ENCODE measurements around the gene FBXO45.
"Not testable (repeated sequence)": the region's sequence is repeated elsewhere in the genome, so short reads cannot be mapped to it uniquely, and the experiment has no call there.

The FBXO45 gene

DNA sequence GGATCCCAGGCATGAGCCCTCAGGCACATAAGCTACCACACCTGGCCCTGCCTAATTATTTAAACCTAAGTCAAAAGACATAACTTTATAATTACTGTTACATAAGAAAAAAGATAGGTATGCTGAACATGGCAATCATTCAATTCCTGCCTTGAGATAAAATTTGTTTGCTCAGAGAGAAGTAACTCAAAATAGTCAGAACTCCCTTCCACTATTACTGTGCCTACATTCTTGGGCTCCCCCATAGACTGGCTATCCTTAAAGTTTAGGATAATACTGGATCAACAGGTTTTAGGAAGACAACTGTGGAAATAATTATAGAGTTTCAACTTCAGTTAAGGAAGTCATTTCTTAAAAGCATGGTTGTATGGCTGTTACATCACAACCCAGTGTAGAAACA, 10.0 kb upstream of the FBXO45 start:
- no peak for DNase-seq

DNA sequence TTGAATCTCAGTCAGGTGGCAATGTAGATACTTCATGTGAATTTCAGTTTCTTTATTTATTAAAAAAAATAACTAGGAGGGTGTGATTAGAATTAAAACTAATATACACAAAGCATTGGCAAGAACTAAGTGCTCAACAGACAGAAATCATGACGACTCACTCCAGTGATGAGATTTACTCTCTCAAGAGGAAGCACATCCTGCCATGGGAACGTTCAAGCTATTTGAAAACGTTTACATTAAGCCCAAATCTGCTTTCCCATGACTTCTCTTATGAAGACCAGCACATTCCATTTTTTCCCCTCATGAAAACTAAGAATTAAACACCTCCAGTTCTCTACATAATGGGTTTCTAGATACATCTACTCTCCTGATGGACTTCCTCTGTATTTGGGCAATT, 8.6 kb upstream of the FBXO45 start:
- peak; percentile 18 for DNase-seq

DNA sequence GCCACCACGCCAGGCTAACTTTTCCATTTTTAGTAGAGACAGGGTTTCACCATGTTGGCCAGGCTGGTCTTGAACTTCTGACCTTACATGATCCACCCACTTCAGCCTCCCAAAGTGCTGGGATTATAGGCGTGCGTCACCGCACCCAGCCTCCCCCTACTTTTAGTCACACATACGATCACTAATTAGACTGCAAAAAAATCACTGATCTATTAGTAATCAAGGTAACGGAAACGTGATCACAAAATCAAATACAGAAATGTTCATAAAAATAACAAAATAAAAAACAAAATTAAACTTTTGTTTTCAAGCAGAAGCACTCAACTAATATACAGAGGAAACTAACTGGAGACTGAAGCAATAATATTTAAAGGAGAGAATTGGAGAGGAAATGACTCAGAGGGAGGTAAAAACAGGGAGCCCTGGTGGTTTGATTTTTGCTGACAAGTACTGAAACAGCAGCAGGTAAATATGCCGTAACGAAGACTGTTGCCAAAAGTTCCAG, 4.7 kb upstream of the FBXO45 start:
- DNase-seq: peak; percentile 84

DNA sequence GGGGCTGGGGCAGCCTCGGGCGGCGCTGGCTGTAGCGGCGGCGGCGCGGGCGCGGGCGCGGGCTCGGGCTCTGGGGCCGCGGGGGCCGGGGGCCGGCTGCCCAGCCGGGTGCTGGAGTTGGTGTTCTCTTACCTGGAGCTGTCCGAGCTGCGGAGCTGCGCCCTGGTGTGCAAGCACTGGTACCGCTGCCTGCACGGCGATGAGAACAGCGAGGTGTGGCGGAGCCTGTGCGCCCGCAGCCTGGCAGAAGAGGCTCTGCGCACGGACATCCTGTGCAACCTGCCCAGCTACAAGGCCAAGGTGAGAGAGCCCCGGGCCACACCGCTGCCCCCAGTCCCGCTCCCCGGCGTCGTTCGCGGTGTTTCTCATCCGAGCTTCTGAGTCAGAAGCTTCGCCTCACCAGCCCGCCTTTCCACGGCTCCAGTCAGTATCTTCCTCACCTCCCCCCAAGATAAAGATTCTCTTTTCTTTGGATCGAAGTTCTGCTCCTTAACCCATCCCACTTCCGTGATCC, 600 bp downstream of the FBXO45 start:
- peak; percentile 33 for DNase-seq

DNA sequence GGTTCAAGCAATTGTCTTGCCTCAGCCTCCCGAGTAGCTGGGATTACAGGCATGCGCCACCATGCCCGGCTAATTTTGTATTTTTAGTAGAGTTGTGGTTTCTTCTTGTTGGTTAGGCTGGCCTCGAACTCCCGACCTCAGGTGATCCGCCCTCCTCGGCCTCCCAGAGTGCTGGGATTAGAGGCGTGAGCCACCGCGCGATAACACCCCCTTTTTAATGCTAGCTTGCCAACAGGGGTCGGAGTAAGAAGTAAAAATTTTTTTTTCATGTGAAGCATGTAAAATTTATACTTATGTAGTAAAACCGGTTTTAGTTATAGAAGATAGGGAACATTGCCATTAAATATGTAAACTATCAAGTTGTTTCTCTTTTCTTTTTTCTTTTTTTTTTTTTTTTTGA, 1.9 kb downstream of the FBXO45 start:
- DNase-seq: not testable (repeated sequence)

DNA sequence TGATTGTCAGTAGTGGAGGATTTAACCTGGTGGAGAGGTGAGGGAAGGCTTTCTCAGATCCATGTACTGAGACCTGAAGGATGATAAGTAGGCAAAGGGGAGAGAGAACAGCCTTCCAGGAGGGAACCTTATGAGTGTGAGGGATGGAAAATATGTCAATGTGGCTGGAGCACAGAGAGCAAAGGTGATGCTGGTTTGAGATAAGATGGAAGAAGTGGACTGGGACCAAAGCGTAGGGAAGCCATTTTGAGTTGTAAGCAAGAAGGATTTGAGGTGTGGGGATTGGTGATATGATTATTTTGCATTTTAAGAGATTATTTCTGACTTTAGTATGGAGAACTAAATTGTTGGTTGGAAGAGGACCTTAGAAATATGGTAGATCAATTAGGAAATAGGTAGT, 3.9 kb downstream of the FBXO45 start:
- no peak for DNase-seq

DNA sequence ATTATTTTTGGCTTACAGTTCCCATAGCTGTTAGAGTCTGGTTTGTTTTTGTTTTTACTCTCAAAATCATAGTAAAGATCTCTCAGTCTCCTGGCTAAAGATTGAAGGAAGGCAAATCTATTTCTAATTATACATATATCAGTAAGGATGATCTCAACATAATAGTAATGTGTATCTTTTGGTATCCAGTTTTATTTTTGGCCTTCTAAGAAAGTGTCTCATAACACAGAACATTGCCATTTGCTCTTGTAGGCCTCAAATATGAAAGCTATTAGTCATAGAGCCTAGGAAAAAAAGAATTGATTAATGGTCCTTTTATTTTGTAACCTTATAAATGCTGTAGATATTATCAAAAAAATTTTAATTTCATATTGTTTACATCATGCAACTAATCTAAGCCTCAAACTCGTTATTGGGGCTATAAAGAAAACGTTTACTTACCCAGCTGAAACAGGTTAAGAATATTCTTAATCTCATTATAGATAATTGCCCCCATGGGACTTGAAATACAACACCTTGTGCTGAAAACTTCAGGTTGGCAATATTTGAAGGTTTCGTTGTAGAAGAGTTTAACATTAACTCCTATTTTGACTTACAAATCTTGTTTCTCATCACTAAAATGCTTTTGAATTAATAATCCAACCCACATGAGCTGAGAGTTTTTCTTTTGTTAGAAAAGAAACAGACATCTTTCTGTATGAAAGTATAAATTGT, 16.7 kb downstream of the FBXO45 start:
- DNase-seq: no peak

DNA sequence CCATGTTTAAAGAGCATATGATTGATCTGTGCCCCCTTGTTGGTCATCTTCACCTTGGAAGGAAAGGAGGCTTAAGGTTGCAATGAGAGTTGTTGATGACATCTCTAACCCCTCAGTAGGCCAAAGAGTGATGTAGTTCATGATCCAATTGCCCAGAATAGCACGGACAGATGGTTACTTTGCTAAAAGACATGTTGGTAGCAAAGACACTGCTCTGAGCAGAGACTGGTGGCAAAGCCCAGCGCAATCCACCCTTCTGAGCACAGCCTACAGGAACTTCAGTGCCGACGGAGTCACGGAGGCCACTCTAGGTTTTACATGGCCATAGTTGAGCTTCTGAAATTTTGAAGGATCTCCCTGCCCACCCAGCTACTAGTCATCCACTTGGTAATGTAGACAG, 21.8 kb downstream of the FBXO45 start:
- no peak for DNase-seq

DNA sequence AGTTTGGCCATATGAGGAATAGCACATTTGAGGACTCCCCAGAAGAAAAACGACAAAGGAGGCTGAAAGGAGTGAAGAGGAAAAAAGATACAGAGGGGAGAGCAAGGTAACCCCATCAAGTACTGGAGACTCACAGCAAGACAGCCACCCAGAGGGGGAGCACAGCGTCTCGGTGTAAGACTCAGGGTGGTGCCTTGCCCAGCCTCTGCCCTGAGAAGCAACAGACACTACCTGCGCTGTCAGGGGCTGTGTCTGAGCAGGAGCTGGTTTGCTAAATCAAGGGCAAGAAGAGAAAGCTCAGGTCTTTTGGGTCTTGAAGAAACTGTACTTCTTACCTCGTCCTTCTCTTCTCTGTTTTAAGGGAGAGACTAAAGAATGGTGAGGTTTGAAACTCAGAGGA, 27.9 kb downstream of the FBXO45 start:
- DNase-seq: no peak

DNA sequence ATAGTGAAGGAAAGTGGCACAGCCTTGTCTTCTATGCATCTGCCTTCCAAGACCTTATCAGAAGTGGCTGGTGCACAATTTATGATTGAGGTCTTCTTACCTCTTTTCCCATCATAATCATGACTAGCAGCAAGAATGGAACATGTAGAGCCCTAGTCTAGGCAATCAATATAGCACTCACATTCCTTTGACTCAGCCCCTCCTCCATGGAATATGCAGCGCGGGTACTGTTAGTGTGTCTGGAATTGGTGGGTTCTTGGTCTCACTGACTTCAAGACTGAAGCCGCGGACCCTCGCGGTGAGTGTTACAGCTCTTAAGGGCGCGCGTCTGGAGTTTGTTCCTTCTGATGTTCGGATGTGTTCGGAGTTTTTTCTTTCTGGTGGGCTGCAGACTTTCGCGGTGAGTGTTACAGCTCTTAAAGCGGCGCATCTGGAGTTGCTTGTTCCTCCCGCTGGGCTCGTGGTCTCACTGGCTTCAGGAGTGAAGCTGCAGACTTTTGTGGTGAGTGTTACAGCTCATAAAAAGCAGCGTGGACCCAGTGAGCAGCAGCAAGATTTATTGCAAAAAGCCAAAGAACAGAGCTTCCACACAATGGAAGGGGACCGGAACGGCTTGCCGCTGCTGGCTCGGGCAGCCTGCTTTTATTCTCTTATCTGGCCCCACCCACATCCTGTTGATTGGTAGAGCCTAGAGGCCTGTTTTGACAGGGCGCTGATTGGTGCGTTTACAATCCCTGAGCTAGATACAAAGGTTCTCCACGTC, 29.7 kb downstream of the FBXO45 start:
- DNase-seq: not testable (repeated sequence)

DNA sequence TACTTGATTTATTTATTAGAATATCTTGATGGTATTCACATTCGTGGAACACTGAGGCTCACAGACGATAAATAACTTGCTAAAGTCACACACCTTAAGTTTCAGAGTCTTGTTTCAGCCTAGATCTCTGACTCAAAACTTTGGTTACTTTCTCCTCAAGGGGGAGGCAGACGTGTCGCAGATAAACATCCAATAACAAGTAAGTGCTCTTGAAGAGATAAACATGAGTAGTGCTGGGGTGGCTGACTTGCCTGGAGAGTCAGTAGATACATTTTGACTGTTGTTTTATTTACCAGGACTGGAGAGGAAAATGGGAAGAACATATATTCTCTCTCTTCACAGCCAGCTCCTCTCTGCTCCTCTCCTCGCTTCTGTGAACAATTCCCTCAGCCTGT, 31.3 kb downstream of the FBXO45 start:
- DNase-seq: no peak

DNA sequence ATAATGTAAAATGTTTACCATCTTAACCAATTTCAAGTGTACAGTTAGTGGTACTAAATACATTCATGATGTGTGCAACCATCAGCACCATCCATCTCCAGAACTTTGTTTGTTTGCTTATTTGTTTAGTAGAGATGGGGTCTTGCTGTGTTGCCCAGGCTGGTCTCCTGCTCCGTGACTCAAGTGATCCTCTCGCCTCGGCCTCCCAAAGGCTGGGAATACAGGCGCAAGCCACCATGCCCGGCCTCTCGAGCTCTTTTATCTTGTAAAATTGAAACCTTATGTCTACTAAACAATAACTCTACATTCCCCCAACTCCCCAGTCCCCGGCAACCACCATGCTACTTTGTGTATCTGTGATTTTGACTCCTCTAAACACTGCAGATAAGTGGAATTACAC, 31.9 kb downstream of the FBXO45 start:
- DNase-seq: no peak

DNA sequence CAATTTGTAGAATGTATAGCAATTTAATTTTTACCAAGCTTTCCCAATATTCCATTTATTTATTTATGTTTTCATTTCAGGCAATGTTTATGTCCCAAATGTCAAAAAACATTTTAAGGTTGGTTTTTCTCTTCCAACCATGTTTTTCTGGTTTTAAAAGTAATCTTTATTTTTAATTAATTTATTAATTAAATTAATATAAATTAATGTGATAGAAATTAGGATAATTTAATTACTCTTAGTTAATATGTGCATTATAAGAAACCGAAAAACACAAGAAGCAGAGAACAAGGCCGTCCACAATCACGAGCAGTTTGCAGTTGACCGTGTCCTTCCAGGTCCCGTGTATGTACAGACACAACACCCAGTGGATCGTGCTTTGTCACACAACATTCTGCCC, 34.2 kb downstream of the FBXO45 start:
- no peak for DNase-seq

DNA sequence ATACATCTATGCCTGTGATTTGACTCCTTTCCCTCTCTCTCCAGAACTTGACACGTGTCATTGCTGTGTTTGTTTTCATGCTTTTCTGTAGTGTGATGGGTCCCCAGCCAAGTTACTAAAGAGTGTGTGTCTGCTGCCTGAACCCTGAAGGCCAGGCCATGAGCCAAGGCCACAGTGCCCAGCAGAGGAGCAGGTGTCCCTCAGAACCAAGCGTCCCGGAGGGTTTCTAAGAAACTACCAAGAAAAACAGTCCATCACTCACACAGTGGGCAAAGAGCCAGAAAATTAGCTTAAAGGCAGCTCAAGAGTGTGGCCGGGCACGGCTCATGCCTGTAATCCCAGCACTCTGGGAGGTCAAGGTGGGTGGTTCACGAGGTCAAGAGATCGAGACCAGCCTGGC, 35.2 kb downstream of the FBXO45 start:
- DNase-seq: no peak

DNA sequence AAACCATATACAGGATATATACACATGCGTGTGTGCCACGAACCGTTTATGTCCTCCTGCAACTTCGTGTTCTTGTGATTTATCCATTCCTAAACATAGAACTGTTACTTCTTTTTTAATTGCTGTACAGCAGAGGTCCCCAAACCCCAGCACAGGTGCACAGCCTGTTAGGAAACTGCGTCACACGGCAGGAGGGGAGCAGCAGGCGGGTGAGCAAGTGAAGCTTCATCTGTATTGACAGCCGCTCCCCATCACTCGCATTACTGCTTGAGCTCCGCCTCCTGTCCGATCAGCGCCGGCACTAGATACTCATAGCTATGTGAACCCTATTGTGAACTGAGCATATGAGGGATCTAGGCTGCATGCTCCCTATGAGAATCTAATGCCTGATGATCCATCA, 36.1 kb downstream of the FBXO45 start:
- DNase-seq: no peak

DNA sequence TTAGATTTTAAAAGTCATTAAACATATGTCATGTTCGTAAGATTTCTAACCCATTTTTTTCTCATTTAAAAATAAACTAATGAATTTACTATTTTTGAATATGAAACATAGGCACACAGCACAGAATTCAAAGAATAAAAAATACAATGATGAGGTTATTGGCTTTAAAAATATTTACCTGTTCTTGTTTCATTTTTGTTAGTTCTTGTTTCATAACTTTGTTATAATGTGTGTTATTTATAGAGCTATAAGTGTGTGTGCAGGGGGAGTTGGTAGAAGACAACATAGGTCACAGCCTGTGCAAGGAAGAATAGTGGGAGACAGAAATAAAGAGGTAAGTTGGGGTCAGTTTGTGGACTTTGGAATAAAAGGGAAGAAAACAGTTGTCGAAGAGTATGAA, 40.2 kb downstream of the FBXO45 start:
- DNase-seq: no peak

DNA sequence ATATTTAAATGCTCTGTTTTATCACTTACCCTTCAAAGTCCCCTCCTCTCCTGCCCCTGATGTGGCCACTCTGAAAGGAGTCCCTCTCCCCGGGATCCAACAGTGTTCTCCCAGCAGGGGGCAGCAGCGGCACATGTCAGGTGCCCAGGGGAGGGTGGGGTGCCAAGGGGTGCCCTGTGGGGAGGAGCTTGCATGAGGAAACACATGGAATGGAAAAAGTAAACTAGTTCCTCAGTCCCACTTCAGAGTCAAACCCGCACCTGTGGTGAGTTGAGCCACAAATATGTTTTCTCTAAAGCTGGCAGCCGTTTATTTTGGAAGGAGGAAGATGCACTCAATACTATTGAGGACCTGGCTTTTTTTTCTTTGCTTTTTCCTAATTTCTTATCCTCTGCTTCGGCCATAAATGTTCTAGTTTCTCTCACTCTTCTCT, 40.9 kb downstream of the FBXO45 start:
- peak; percentile 67 for DNase-seq

DNA sequence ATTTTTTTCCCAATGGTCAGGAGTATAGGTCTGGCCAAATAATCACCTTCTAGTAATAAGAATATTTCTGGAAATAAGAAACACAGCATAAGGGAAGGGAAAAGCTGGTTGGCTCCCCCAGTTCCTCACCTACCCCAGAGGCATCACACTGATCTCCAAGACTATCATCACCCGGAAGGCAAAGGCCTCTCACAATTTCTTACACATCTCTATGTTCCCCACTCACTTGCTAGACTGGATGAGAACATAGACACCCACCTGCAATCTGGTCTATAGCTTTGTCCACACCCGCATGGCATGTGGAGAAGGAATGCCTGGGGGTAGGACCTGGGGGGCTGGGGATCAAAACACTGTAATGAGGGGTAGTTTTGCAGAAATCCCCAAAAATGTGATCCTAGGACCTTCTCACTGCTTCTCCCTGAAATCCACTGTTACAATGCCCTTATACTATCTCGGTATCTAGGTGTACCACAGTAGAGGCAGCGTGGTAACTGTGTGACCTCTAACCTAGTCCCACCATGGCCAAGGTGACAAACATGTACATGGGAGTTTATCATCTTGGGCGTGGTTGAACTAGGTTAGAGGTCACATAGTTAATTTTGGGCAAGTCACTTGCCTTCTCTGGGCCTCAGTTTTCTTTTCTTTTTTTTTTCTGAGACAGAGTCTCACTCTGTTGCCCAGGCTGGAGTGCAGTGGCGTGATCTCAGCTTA, 41.5 kb downstream of the FBXO45 start:
- no peak for DNase-seq

DNA sequence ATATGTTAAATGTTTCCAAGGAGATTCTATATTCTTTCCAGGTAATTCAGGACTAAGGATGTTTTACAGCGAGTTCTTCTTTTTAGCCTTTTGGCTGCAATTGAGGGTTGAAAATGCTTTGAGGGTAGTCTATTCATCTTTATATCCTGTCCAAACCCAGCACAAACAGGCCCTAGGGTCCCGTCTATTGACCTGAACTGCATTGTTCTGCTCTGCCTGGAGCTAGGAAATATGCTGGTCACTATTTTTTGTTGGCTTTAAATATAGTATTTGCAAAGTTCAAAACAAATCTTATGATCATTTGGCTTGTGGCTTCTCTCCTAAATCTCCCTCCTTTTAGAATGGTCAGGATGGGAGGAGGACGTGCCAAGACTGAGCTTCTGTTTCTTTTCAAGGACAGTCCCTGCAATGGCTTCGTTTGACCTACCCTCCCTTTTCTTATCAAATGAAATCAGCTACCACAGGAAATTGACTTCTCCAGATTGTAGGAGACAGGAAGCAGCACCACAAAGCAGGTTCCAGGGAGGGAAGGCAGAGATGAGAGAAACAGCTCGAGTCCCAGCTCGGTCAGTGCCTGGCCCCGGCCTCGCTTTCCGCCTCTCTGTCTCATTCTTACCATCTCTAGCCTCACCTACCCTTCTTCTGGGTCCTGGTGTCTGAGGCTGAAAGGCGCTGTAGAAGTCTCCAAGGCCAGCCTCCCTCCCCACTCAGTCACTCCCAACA, 43.5 kb downstream of the FBXO45 start:
- no peak for DNase-seq

DNA sequence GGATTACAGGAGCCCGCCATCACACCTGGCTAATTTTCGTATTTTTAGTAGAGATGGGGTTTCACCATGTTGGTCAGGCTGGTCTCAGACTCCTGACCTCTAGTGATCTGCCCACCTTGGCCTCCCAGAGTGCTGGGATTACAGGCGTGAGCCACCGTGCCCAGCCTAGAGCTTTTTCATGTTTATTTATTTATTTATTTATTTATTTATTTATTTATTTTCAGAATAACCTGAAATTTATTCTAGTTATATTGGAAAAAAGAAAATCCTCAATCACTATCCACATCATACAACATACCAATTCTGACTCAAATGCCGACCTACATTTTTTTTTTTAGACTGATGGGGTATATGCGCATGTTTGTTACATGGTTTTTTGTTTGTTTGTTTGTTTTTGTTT, 46.8 kb downstream of the FBXO45 start:
- not testable (repeated sequence) for DNase-seq

DNA sequence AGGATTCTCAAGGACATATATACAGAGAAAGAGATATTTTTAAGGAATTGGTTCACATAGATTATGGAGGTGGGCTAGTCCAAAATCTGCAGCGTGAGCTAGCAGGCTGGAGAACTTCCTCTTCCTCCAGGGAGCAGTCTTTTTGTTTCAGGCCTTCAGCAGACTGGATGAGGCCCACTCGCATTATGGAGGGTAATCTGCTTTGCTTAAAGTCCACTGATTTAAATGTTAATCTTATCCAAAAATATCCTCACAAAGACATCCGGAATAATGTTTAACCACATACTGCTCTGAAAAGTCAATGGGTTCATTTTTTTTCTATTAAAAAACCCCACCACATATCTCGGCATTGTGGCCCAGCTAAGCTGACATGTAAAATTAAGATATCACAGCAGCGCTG, 48.8 kb downstream of the FBXO45 start:
- no peak for DNase-seq

DNA sequence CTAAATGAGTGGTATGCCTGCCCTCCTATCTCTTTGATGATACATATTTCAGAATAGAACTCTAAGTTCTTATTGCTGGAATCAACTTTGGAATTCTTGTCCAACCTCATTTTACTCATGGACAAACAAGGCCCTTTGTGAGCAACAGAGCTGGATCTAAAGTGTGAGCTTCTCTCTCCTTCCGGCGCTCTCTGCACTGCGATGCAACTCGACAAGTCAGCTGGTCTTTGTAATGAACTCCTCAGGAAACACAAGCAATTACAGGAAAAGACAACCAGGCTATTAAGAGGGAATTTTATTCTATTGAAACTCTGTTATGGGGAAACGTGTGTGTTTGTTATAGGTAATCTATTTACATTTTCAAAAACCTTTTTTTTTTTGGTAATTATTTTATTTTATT, 50.8 kb downstream of the FBXO45 start:
- no peak for DNase-seq

DNA sequence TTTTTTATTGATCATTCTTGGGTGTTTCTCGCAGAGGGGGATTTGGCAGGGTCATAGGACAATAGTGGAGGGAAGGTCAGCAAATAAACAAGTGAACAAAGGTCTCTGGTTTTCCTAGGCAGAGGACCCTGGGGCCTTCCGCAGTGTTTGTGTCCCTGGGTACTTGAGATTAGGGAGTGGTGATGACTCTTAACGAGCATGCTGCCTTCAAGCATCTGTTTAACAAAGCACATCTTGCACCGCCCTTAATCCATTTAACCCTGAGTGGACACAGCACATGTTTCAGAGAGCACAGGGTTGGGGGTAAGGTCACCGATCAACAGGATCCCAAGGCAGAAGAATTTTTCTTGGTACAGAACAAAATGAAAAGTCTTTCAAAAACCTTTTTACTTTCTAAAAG, 51.2 kb downstream of the FBXO45 start:
- DNase-seq: not testable (repeated sequence)
